ENCODE data around the gene PRKRIP1. TPM values are rescaled to one million over a fixed set of nuclear protein-coding genes. Genes with fewer than 3 reads are reported as not detected.
A peak's percentile ranks its signal among the peaks of the same experiment; 100 is the strongest.

PRKRIP1 gene
- total RNA-seq, 1 experiment from 2014 or later: 24.9 TPM

GRCh38 chr7:102433219-102434038 is 37.3 kb downstream of the PRKRIP1 start, which contains the start of gene ORAI2:
TSS of gene ORAI2 (plus strand) at chr7:102433575. CDS start at chr7:102438957, 5,382 bp downstream.
- in situ Hi-C loops (cut with HindIII; ENCODE audit: low pct_unique_long_range_greater_than_20kb, low sequenced_read_pairs): no loop called here
- ChIA-PET POLR2A (no interaction called here), CTCF (no interaction called here)
- Histone ChIP-seq H3K9me3 (ENCODE audit: control insufficient read depth, insufficient read depth, low read depth, low read length) (no peaks in the 10 kb centered on the region), H3K27me3 (ENCODE audit: control insufficient read depth, insufficient read depth, low read length) (no peaks in the 10 kb centered on the region), H3K4me1 (ENCODE audit: control insufficient read depth, insufficient read depth, low read length) (peaks cover 31% of the 10 kb centered on the region), H3K4me3 (ENCODE audit: low read depth in 2 of 2, low read length in 2 of 2) (peak within 1 kb of the TSS; percentile 69 to 81), H3K27ac (ENCODE audit: low read length) (peak within 1 kb of the TSS; percentile 90), H3K36me3 (ENCODE audit: control insufficient read depth, insufficient read depth, low read length) (no peaks in the 10 kb centered on the region)
- DNase-seq (ENCODE audit: low read depth, low spot score): no peak
- peak; percentile 81 for ATAC-seq
- intact Hi-C loops (cut with micrococcal nuclease; ENCODE audit: unreplicated experiment): no loop called here
- TF ChIP-seq SIN3A (IDR thresholded peaks at IDR 0.05; ENCODE audit: borderline replicate concordance, insufficient read depth, low read depth, low read length): peak; percentile 15; the same call in 1 of the 2 replicates
- no peak for TF ChIP-seq REST (IDR thresholded peaks at IDR 0.05; ENCODE audit: insufficient read depth in 1 of 2, low read depth in 2 of 2, low read length in 1 of 2)
- no TSS peak for BruUV-seq (replicated peaks)

- in situ Hi-C loops (cut with HindIII; ENCODE audit: low pct_unique_long_range_greater_than_20kb, low sequenced_read_pairs): no loop called here
- TF ChIP-seq SIN3A (IDR thresholded peaks at IDR 0.05; ENCODE audit: borderline replicate concordance, insufficient read depth, low read depth, low read length) (no peak), REST (IDR thresholded peaks at IDR 0.05; ENCODE audit: insufficient read depth in 1 of 2, low read depth in 2 of 2, low read length in 1 of 2) (no peak), POLR2AphosphoS5 (IDR thresholded peaks at IDR 0.05; ENCODE audit: low read depth, low read length) (no peak), TCF7L2 (IDR thresholded peaks at IDR 0.05; ENCODE audit: low read depth, low read length) (no peak), CTCF (IDR thresholded peaks at IDR 0.05) (no peak)
Measured at GRCh38 chr7:102434039-102434486, 37.9 kb downstream of the PRKRIP1 start.

More at GRCh38 chr7:102434039-102434486, 37.9 kb downstream of the PRKRIP1 start:
- TSS peak; percentile 68 for BruUV-seq (replicated peaks)
- H3K36me3 ChIP-seq (ENCODE audit: control insufficient read depth, insufficient read depth, low read length): no peaks in the 10 kb centered on the region
- peaks cover 31% of the 10 kb centered on the region for H3K4me1 ChIP-seq (ENCODE audit: control insufficient read depth, insufficient read depth, low read length)
- CTCF ChIA-PET: no interaction called here
- H3K27ac ChIP-seq (ENCODE audit: low read length): peak overlapping the region; percentile 10
- POLR2A ChIA-PET: no interaction called here
- intact Hi-C loops (cut with micrococcal nuclease; ENCODE audit: unreplicated experiment): no loop called here
- ATAC-seq: no peak; the same call in 1 of the 2 replicates
- H3K9me3 ChIP-seq (ENCODE audit: control insufficient read depth, insufficient read depth, low read depth, low read length): no peaks in the 10 kb centered on the region
- H3K4me3 ChIP-seq (ENCODE audit: low read depth in 2 of 2, low read length in 2 of 2): peak overlapping the region; percentile 69 to 81
- no peaks in the 10 kb centered on the region for H3K27me3 ChIP-seq (ENCODE audit: control insufficient read depth, insufficient read depth, low read length)
- no peak for DNase-seq (ENCODE audit: low read depth, low spot score)

Data from Panc1 (cell line).